IPS-NIHi11 (cell line): ENCODE results near the gene TPP1.
A peak's percentile ranks its signal among the peaks of the same experiment; 100 is the strongest.

ENCODE experiments used
- DNase-seq: peaks from one replicate; pipeline ENCODE4 v3.0.0; 2012; ENCODE audit warnings: mixed read lengths, low spot score

TPP1 gene

GRCh38 chr11:6627762-6628241 lies 8.6 kb upstream of the TPP1 start:
- DNase-seq, result no peak

GRCh38 chr11:6626971-6627761 lies 7.9 kb upstream of the TPP1 start:
- DNase-seq, result no peak

DNA sequence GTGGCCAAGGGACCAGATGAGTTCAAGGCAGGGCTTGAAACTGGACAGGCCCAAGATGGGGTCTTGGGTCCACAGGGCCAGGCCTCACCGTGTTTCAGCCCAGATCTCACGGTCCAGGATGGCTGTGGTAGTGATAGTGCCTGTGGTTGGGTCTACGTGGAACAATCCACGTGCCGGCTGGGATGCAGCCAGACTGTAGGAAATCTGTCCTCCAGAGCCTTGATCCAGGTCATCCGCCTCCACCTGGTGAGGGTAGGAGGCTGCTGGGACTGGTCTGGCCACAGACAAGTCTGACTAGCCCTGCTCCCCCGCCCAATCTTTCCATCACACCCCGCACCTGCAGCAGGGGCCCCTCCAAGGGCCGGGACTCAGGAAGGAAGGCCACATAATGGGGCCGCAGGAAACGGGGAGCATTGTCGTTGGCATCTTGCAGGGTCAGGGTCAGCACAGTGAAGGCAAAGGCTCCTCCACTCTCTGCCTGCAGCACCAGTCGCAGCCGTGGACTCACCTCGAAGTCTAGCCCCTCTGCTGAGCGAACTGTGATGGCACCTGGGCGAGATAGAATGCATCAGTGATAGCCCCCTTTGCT lies 6.7 kb upstream of the TPP1 start:
- DNase-seq, result no peak

DNA sequence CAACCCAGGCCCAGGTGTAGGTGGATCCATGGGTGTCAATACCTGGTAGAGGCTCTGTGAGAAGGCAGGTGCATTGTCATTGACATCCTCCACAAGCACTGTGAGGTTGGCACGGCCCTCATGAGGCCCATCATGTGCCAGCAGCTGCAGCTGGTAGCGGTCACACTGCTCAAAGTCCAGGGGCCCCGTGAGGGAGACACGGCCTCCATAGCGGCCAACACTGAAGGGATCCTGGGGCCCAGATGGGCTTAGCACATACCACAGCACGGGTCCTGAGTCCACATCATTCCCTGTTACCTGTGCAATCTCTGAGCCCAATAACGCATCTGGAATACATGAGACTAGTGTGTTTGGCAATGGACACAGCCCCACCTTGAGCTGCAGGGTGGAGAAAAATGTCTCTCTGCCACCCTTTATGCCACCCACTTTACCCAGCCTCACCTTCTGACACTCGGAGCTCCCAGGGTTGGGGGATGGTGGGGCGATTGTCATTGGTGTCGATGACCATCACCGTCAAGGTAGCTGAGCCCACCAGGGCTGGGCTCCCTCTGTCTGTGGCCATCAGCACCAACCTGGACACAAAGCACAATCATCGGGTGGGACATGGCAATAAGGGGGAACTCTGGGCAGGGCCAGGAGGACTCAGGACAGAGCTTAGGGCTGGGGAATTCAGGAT lies 6.1 kb upstream of the TPP1 start:
- DNase-seq, result no peak

DNA sequence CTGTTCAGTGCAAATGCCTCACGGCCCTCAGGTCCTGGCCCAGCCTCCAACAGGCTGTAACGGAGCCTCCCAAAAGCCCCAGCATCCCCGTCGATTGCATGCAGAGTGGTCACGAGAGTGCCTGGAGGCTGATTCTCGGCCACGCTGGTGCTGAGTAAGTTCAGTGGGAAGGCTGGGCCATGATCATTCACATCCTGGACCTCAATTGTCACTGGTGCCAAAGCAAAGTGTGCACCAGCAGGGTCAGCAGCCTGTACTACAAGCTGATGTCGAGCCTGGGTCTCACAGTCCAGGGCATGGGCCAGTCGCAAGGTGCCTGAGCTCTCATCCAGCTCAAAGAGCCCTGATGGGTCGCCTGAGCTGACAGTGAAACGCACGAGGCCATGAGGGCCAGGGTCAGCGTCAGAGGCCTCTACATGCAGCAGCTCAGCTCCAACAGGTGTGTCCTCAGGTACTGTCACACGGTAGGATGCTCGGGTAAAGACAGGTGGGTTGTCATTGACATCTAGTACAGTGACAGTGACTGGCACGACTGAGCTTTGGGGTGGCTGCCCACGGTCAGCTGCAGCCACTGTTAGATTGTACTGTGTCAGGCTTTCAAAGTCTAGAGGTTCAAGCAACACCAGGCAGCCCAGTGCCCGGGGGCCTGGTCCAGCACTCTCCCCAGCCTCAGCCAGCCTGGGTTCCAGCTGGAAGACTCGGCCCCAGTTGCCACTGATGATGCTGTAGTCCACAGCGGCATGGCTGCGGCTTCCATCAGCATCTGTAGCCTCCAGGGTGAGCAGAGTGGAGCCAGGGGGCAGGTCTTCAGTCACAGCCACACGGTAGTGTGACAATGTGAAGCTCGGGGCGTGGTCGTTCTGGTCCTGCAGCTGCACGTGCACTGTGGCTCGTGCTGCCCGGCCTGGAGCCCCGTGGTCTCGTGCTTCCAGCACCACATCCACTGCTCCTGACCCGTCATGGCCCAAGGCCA lies 4.5 kb upstream of the TPP1 start:
- DNase-seq, result no peak

- DNase-seq, result no peak
These were observed 3.3 kb upstream of the TPP1 start for GRCh38 chr11:6622261-6623171.

- DNase-seq, result no peak
These were observed 2.5 kb upstream of the TPP1 start for GRCh38 chr11:6621711-6622211.

GRCh38 chr11:6620636-6621035 lies 1.4 kb upstream of the TPP1 start:
- DNase-seq, result no peak

DNA sequence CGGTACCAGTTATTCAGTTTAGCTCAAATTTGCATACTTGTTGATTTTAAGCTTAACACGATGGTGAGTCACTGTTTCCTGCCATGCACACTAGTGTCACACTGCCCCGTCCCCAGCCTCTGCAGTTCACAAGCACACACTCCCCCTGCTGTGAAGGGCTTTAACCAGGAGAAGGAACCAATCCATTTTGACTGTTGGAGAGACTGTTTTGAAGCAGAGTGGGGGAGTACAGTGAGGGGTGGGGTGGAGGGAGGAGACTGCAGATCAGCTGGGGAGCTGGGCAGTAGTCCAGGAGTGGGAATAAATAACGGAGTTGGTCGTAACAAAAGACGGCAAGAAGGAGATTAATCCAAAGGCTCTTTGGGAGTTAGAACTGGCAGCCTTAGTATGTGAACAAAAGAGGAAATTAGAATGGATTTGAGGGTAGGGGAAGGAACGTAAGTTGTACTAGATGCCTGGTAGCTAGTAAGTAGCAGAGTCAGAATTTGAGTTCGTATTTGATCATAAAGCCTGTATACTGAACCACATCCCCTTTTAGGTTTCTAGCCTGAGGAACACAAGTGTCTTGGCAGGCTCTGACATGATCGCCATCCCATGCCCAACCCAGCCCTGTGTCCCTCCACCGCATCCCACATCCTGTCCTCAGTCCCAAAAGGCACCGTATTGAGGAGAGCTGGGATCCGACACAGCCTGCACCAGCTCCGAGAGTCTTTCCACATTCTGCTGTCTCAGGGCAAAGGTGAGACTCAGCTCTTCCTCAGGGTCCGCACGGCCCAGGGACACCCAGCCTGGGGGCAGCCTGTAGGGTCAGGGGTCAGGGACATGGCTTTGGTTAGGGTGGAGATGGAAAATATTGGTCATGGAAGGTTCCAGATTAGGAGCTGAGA lies 862 bp downstream of the TPP1 start:
- DNase-seq, result no peak

DNA sequence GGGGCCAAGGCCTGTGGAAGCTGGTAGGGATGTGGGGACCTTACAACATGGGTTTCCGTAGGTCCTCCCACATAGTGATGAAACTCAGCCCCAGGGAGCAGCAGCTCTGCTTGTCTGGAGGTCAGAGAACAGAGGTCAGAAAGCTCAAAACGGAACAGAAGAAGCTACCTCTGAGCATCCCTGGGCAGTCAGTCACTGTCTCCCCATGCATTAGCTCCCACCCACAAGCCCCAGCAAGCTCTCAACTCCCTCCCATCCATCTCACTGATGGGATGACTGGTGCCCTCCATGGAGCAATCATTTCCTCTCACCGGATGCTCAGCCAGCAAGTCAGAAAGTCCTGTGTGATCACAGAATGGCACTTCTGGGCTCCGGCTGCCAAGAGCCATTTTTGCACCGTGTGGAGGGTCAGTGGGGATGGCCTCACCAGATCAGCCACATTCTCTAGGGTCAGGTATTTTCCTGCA lies 1.9 kb downstream of the TPP1 start:
- no peak for DNase-seq

GRCh38 chr11:6616596-6617250 lies 2.5 kb downstream of the TPP1 start:
- DNase-seq, result no peak

- no peak for DNase-seq
These were observed 3.2 kb downstream of the TPP1 start for GRCh38 chr11:6615882-6616585.

DNA sequence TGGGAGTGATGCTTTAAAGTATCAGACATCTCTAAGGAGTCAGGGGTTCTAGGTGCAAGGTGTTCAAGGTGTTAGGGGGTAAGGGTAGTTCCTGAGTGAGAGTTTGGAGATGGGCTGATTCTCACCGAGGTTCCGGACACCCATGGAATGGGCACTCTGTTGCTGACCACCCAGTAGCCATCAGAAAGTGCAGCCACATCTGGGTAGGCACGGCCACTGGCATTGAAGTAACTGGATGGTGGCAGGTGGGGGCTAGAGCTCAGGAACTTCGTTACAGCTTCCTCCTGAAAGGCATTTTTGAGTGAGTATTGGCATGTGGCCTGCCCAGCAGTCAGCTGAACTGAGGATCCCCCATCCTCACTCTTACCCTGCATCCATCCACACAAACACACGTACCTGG lies 4.2 kb downstream of the TPP1 start:
- DNase-seq, result no peak

DNA sequence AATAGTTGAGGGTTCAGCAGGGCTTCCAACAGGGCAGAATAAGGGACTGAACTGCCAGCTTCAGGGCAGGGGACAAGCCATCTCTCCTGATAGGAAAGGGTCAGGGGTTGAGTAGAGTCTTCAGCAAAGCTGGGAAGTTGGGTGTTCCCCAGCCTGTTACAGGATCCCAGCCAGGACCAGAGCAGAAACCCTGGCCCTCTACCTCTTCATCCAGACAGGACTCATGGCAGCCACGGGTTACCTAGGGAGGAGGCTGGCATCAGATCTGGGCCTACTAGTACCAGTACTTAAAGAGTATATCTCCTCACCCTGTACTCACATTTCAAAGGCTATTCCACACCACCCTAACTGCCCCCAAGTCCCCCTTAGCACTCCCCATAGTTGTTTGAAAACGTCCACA lies 4.8 kb downstream of the TPP1 start:
- DNase-seq, result no peak

DNA sequence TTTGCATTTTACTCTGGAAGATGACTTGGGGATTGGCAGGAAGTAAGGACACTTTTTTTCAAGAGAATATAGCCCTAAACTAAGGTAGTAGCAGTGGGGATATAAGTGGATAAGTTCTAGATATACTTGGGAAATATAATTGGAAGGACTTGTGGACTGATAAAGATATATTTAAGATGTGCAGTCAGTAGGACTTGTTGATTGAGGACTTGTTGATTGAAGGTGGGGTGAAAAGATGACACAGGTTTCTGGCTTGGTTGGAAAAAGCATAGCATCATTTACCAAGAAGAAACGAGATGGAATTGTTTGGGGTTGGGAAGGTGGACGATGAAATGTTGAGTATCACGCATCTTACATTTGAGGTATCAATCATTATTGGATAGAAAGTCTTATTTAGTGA lies 5.7 kb downstream of the TPP1 start:
- DNase-seq, result no peak

GRCh38 chr11:6612213-6613041 lies 6.8 kb downstream of the TPP1 start, which contains the start of gene TAF10:
Gene TAF10 (minus strand): TSS chr11:6612216. CDS start chr11:6612189, 27 bp downstream.
- peak; percentile 89 for DNase-seq

DNA sequence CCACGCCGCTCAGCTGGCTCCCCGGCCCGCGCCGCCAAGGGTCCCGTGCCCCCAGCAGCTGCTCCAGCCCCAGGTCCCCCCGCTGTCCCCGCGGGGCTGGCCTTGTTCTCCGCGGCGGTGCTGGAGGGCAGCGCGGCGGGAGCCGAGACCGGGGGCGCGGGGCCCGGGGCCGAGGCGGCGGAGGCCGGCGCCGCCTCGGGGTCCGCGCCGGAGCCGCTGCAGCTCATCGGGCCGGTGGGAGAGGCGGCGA lies 7.3 kb downstream of the TPP1 start:
- no peak for DNase-seq
